SU-DHL-6 (cell line): Measurements from ENCODE around the gene TMEM239.

Source experiments
- EZH2phosphoT487 ChIP-seq: fragments of 200-600 bp; sonication (generic), shearing (Covaris generic); conservative IDR thresholded peaks from 2 replicates; pipeline ENCODE4 v1.6.1; 2018; ENCODE audit warnings: mild to moderate bottlenecking, antibody characterized with exemption, low read length, moderate library complexity, mixed read lengths
- TF ChIP-seq, protein P1 (sequence below): fragments of 200-600 bp; sonication (generic); IDR thresholded peaks from one replicate; pipeline ENCODE4 v1.5.1; 2017; ENCODE audit warnings: antibody characterized with exemption, mild to moderate bottlenecking, low read length, moderate library complexity; ENCODE audit not compliant: insufficient read depth, poor library complexity, severe bottlenecking

DNA sequence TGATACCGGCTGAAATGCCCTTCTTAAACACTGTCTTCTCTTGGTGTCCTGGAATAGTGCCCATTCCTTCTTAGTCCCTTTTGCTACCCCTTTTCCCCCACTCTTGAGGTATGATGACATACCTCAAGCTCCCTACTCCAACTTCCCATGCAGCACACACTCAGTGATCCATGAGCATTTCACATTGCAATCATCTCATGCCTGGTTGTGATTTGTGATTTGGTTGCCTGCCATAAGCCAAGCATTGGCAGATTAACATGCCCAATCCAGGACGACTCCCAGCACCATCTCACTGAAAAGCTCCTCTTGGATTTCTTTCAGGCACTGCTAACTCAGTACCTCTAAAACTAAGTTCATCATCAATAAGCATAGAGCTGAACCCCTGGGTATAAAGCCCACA, 42.4 kb downstream of the TMEM239 start:
- TF ChIP-seq, protein P1, sequence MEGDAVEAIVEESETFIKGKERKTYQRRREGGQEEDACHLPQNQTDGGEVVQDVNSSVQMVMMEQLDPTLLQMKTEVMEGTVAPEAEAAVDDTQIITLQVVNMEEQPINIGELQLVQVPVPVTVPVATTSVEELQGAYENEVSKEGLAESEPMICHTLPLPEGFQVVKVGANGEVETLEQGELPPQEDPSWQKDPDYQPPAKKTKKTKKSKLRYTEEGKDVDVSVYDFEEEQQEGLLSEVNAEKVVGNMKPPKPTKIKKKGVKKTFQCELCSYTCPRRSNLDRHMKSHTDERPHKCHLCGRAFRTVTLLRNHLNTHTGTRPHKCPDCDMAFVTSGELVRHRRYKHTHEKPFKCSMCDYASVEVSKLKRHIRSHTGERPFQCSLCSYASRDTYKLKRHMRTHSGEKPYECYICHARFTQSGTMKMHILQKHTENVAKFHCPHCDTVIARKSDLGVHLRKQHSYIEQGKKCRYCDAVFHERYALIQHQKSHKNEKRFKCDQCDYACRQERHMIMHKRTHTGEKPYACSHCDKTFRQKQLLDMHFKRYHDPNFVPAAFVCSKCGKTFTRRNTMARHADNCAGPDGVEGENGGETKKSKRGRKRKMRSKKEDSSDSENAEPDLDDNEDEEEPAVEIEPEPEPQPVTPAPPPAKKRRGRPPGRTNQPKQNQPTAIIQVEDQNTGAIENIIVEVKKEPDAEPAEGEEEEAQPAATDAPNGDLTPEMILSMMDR, result no peak
- no peak for TF ChIP-seq EZH2phosphoT487
